ENCODE results near the gene TMEM183A.

The TMEM183A gene

GRCh38 chr1:203056012-203056411 lies 48.8 kb downstream of the TMEM183A start:
- no peak for DNase-seq (ENCODE audit: low read depth, low spot score)
- TF ChIP-seq CTCF (IDR thresholded peaks at IDR 0.05; ENCODE audit: low read depth, low read length) = no peak
- in situ Hi-C loops (cut with HindIII; ENCODE audit: low sequenced_read_pairs) = no loop called here
- H3K4me3 ChIP-seq (ENCODE audit: low read depth, low read length) = no peak overlapping the region

GRCh38 chr1:203056516-203056915 lies 49.3 kb downstream of the TMEM183A start:
- TF ChIP-seq CTCF (IDR thresholded peaks at IDR 0.05; ENCODE audit: low read depth, low read length) = peak; percentile 16
- H3K4me3 ChIP-seq (ENCODE audit: low read depth, low read length) = no peak overlapping the region
- in situ Hi-C loops (cut with HindIII; ENCODE audit: low sequenced_read_pairs) = no loop called here
- no peak for DNase-seq (ENCODE audit: low read depth, low spot score)

DNA sequence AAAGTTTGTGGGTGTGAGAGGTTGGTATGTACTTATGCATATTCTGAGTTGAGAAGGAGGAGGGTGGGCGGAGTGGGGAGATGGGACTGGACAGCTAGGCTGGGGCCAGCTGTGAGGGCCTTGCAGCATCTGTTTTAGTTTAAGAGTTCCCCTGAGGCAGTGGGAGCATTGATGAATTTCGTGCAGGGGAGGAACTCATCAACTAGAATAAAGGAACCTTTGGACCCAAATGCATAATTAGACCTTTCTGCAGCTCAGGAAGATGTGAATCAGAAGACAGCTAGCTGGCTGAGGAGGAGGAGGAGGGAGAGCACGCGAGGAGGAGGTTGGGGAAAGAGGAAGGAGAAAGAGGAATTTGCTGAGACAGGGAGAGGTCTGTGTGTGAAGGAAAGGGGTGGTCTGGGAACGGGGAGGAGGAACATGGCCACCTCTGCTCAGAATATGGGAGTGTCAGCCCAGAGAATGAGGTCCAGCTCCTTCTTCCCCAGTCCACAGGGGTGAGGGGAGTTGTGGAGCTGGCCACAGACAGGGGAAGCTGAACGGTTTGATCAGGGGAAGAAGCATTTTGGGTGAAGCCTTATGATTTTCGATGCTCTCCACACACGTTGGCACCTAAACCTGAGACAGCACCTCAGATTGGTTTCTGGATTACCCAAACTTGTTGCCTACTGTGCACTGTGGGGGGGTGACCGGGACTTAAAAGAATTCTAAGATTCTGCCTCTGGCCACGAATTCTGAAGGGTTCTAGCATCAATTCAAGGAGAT lies 50.9 kb downstream of the TMEM183A start:
- no peak for DNase-seq (ENCODE audit: low read depth, low spot score)
- in situ Hi-C loops (cut with HindIII; ENCODE audit: low sequenced_read_pairs) = no loop called here
- no peak for TF ChIP-seq CTCF (IDR thresholded peaks at IDR 0.05; ENCODE audit: low read depth, low read length)
- H3K4me3 ChIP-seq (ENCODE audit: low read depth, low read length) = no peak overlapping the region

DNA sequence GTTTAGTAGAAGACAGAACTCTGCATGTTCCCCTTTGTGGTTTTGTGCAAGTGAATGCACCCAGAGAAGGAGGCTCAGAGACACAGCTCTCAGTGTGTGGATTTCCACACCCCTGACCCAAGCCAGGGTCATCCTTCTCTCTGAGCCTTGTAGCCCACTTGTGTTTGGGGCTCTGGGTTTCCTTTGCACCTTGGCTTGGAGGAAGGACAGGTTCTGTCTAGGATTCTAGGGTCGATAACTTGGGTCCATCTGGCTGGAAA lies 51.4 kb downstream of the TMEM183A start:
- no peak for DNase-seq (ENCODE audit: low read depth, low spot score)
- in situ Hi-C loops (cut with HindIII; ENCODE audit: low sequenced_read_pairs) = no loop called here
- no peak for TF ChIP-seq CTCF (IDR thresholded peaks at IDR 0.05; ENCODE audit: low read depth, low read length)
- no peak overlapping the region for H3K4me3 ChIP-seq (ENCODE audit: low read depth, low read length)

DNA sequence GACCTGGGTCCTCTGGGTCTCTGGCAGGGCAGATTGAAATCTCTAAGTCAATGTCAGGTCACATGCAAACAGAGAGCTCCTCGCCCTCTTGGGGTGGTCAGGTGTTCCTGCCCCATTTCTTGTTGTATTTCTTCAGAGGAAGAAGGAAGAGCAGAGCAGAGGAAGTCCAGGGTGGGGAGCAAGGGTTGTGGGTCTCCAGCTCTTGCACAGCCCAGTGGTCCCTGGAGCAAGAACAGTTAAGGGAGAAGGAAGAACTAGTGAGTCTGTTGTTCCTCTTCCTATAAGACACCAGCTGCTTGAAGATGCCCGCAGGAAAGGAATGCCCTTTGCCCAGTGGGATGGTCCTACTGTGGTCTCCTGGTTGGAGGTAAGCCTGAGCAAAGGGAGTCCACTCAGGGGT lies 52.3 kb downstream of the TMEM183A start:
- no peak for DNase-seq (ENCODE audit: low read depth, low spot score)
- in situ Hi-C loops (cut with HindIII; ENCODE audit: low sequenced_read_pairs) = no loop called here
- H3K4me3 ChIP-seq (ENCODE audit: low read depth, low read length) = no peak overlapping the region
- no peak for TF ChIP-seq CTCF (IDR thresholded peaks at IDR 0.05; ENCODE audit: low read depth, low read length)

DNA sequence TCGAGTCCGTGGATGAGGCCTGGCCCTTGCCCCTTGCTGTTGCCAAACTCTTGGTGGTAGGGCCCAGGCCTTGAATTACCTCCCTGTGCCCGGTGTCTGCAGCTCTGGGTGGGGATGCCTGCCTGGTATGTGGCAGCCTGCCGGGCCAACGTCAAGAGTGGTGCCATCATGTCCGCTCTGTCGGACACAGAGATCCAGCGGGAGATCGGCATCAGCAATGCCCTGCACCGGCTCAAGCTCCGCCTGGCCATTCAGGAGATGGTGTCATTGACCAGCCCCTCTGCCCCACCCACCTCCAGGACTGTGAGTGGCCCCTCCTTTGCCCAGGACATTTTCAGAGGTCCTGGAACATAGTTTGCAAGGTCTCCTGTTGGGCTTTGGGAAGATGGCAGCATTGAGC lies 52.9 kb downstream of the TMEM183A start:
- no peak for DNase-seq (ENCODE audit: low read depth, low spot score)
- H3K4me3 ChIP-seq (ENCODE audit: low read depth, low read length) = no peak overlapping the region
- in situ Hi-C loops (cut with HindIII; ENCODE audit: low sequenced_read_pairs) = no loop called here
- no peak for TF ChIP-seq CTCF (IDR thresholded peaks at IDR 0.05; ENCODE audit: low read depth, low read length)

- TF ChIP-seq CTCF (IDR thresholded peaks at IDR 0.05; ENCODE audit: low read depth, low read length) = no peak
- no peak overlapping the region for H3K4me3 ChIP-seq (ENCODE audit: low read depth, low read length)
- in situ Hi-C loops (cut with HindIII; ENCODE audit: low sequenced_read_pairs) = no loop called here
- DNase-seq (ENCODE audit: low read depth, low spot score) = no peak
Measured at GRCh38 chr1:203063287-203063686, 56.1 kb downstream of the TMEM183A start.
